MM.1S (cell line): ENCODE data around the gene CEMIP2.

Source experiments
- EZH2 ChIP-seq: fragments of 300-600 bp; sonication (generic); optimal IDR thresholded peaks from 2 replicates; pipeline ENCODE3; 2017; ENCODE audit warnings: low read depth, mild to moderate bottlenecking, antibody characterized with exemption, low read length, mixed read lengths
- EZH2phosphoT487 ChIP-seq: fragments of 300-600 bp; sonication (generic); IDR thresholded peaks from 2 replicates; pipeline ENCODE4 v1.6.1; 2018; ENCODE audit warnings: antibody characterized with exemption, low read length
- TF ChIP-seq, protein P1 (sequence below): fragments of 300-600 bp; sonication (generic); IDR thresholded peaks from 2 replicates; pipeline ENCODE4 v1.5.1; 2016; ENCODE audit warnings: antibody characterized with exemption, low read length, mixed read lengths

DNA sequence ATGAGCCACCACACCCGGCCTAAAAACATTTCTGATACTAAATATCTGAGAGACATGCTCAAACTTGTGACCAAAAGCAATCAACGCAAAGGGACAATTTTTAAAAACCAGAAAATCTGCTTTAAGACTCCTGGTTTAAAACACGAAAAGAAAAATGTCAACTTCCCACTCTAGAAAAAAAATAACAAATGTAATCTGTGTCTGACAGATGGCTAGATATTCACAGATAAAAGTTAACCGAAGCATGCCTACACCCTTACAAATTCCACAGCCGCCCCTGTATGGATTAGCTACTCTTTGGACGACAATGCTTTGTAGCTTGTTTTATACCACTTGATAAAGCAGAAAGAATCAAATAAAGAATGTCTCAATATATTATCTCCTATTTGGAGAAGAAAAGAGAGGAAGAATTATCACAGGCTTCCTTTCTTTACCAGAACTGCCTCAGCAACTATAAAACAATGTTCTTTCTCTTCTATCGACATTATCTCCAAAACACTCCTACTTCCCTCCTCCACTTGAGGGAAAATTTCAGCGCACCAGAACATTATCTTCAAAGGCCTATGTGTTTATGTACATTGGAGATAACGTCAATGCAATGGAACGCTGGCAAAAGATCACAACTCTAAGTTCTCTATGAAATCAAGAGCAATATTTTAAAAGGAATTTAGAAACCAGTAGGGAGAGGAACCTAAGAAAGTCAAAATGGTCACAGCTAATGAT lies 26.2 kb downstream of the CEMIP2 start:
- TF ChIP-seq, protein P1, sequence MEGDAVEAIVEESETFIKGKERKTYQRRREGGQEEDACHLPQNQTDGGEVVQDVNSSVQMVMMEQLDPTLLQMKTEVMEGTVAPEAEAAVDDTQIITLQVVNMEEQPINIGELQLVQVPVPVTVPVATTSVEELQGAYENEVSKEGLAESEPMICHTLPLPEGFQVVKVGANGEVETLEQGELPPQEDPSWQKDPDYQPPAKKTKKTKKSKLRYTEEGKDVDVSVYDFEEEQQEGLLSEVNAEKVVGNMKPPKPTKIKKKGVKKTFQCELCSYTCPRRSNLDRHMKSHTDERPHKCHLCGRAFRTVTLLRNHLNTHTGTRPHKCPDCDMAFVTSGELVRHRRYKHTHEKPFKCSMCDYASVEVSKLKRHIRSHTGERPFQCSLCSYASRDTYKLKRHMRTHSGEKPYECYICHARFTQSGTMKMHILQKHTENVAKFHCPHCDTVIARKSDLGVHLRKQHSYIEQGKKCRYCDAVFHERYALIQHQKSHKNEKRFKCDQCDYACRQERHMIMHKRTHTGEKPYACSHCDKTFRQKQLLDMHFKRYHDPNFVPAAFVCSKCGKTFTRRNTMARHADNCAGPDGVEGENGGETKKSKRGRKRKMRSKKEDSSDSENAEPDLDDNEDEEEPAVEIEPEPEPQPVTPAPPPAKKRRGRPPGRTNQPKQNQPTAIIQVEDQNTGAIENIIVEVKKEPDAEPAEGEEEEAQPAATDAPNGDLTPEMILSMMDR: no peak
- TF ChIP-seq EZH2: no peak
- TF ChIP-seq EZH2phosphoT487: no peak
